Activated naive CD4-positive, alpha-beta T cell treated with Interleukin-2 at 50 U/mL for 16 hours (primary cell): ENCODE data around the gene FOCAD.

Source experiments
- DNase-seq: peaks from one replicate; pipeline ENCODE4 v3.0.0-alpha.2; 2020

FOCAD gene

DNA sequence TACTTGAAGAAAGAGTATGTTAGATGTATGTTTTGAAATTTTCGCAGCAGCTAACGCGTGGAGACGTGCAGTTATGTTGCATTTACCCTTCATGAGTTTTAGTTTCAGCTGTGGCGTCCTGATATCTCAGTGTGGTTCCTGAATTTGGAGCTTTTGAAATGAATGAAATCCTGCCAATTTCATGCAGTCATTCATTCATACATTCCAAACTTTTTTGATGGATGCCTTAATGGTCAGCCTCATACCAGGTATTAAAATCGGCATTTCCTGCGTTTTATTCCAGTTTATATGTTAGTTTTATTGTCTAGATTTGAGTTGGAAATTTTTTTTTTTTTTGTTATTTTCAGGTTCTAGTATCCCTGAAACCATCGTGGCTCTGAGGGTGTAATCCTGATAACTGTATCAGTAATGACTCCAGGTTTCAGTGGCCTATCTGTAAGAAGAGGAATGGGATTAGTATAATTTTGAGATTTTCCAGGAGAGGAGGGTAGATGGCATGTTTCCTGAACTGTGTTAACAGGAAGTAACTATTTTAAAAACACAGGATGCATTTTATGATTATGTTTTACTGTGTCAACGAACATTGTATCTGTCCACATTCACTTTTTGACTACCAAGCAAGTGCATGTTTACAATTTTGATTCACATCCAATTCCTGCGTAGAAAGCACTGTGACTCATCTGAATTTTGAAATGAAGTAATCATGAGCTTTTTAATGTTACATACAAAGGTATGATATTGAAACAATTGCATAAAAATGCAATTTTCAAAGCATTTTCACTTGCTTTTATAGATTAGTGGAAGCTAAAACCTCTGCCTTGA, 1.0 kb downstream of the FOCAD start:
- no peak for DNase-seq

DNA sequence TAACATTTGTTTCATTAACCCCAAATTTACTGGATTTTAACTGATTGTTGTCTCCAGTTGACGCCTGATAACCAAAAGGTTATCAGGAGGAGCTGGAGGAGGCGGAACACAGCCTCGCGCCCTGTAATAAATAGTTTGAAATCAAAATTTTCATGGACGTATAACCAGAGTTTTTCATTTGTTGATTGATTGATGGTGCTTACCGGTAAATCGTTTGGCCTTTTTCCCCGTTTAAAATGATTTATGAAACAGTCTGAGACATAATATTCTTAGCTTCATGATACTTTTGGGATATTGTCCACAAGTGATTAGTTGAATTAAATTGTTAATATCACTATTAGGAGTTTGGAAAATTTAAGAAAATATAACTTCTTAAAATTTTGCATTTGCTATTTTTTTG, 1.7 kb downstream of the FOCAD start:
- DNase-seq = no peak

DNA sequence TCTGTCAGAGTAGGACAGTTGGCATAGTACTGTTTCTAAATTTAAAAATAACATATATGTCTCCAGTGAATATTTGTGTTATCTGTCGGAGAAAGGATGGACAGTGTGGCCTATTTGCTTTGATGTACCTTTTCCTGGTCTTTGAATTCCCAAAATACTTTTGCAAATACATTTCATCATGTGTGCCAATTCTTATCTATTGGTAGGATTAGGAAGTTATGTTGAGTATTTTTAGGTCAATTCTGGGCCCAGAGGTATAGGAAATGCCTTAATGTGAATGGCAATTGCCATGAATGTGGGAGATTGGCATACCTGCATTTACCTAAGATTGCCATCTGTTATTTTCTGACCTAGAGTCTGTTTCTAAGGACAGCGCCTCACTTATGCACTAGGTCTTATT, 5.8 kb downstream of the FOCAD start:
- DNase-seq = no peak

DNA sequence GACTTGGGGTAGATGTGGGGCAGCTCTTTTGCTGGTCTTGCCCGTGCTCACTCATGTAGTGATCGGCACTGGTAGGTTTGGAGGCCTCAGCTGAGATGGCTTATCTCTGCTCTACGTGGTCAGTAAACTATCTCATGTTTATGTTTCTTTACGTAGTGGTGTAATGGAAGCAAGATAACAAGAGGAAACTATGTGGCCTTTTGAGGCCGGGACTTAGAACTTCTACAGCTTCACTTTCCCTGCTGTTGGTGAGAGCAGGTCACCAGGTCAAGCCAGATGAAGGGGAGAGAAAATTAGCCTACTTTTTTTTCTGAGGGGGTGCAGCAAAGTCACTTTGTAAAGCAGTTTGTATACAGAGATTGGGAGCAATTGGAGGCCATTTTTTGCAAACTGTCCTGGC, 8.5 kb downstream of the FOCAD start:
- DNase-seq = no peak

DNA sequence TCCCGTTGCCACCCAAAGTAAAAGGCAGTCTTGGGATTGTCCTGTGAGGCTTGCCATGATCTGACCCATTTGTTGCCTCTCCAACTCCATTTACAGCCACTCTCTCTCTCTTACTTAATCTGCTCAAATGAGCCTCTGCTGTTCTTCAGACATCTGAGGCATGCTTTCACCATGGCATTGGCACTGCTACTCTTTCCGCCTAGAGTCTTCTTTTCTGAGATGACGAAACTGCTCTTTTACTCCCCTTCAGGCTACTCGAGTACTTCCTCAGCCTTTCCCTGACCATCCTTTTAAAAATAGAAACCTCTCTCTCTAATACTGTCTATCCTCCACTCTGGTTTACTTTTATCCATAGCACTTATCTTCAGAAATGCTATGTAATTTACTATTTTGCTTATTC, 9.0 kb downstream of the FOCAD start:
- DNase-seq = no peak

DNA sequence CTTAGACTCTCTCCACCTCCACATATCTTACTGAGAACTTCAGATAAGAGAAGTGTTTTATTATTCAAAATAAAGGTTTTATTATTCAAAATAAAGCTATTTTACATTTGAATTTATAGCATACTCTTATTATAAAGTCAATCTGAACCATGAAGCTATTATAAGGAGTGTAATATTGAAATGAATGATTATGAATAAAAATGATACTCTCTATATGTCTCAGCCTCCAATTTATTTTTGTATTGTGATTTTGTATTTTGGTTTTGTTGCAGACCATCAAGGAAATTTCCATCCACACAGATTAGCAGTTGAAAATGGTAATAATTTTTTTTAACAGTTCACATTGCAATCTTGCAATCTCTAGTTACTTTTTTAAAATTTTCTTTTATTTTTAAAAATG, 10.2 kb downstream of the FOCAD start:
- no peak for DNase-seq

DNA sequence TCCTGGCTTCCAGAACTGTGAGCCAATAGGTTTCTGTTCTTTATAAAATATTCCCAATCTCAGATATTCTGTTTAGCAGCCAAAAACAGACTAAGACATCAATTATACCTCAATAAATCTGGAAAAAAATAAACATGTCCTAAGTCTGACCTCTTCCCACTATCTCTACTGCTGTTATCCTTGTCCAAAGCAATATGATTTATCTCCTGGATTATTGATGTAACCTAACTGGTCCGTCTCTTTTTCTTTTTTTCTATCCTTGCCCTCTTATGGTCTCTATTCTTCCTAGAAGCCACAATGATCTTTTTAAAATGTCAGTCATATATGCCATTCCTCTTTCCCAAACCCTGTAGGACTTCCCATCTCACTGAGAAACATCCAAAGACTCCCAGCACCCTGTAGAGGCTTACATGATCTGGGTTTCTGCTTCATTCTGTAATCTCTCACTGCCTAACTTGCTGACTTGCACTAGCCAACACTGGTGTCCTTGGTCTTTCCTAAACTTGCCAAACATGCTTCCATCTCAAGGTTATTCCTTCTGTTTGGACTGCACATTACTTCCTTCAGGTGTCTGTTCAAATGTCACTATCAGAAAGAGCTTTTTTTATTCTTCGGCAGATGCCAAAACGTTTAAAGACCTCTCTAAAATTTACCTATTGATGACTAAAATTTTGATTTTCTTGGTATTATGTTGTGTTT, 13.1 kb downstream of the FOCAD start:
- DNase-seq = no peak

DNA sequence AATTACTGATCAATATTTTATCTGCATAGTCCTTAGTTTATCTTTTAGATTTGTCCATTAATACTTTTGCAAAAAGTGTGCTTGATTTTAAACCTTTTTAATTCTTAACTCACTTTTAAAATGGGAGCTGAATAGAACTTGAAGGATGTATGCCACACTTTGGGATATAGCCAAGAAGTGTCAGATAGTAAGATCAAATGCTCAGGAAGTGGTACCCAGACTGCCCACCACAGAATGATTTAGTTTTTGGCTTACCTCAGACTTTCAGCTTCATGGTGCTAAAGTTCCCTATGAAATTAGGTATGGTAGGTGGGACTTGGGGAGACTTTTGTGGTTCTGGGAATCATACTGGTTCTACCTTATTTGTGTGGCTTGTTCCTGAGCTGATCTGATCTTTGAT, 14.7 kb downstream of the FOCAD start:
- DNase-seq = no peak

DNA sequence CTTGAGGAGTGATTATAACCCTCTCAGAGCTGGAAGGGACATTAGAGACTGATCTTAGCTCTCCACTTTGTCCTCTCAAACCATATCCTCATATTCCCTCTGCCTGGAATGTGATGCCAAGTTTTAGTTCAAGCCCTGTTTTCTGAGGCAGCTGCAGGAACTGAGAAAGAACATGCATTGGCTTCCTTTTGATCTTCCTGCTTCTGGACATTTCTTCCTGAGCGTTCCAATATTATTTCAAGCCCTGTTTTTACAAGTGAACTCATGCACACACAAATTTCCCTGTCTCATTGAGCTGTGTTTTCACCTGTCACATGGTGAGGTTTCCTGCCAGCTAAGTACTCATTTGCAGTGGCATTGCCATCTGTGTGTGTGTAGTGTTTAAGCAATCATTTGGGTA, 17.0 kb downstream of the FOCAD start:
- DNase-seq = no peak

DNA sequence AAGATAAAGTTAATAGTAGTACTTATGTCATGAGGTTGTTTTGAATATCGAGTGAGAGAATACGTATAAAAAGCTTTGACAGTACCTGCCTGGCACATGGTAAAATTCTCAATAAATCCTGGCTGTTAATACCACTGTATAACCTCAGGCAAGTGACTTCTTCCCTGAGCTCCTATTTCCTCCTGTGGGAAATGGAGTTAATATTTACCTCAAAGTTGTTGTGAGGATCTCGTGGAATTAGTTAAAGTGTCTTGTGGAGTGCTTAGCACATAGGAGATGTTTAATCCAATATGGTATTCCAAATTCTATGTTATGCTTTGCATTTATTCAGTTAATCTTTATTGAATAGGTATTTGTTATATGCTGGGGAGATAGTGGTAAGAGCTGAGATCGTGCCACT, 18.5 kb downstream of the FOCAD start:
- DNase-seq = no peak

DNA sequence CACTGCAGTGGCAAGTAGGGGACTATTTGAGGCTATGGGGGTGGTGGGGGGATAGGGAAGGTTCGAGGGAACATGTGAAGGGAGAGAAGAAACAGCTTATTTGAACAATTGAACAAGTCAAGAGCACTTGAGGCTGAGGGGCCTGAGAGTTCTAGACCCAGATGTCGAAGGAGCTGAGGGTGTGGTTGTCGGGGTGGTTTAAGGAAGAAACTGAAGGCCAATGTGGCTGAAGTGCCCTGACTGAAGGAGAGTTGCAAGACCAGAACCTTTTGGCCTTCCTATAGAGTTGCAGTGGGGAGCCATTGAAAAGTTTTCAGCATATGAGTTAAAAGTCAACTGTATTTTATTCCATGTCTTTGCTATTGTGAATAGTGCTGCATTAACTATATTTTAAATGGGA, 19.1 kb downstream of the FOCAD start:
- no peak for DNase-seq

DNA sequence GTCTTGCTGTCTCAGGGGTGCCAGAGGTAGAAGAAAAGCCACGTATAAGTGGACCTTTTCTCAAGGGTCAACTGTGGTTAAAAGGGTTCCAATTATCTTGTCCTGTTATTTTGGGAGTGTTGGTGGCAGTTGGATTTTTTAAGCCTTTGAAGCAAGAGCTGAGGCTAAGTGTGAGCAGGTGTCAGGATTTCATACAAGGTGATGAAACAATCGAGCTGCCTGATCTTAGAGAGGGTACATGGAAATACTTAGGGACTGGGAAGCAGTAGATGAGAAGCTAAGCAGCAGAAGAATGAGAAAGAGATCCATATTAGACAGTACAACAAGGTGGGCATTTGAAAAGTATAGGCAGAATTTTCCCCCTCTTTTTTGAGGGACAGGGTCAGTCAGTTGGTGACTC, 23.6 kb downstream of the FOCAD start:
- no peak for DNase-seq

DNA sequence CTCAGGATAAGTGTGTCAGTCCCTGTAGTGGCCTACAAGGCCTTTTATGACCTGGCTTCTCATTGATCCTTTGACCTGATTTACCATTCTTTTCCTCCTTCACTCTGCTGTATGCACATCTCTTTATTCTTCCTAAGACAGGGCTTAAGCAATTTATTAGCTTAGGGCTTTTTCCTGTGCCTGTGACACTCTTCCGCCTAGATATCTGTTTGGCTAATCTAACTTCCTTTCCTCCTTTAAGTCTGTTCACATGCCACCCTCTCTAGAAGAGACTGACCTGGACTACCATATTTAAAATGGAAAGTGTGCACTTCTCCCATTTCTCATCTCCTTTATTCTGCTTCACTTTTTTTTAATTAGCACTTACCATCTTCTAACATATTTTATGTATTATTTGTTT, 29.1 kb downstream of the FOCAD start:
- no peak for DNase-seq

DNA sequence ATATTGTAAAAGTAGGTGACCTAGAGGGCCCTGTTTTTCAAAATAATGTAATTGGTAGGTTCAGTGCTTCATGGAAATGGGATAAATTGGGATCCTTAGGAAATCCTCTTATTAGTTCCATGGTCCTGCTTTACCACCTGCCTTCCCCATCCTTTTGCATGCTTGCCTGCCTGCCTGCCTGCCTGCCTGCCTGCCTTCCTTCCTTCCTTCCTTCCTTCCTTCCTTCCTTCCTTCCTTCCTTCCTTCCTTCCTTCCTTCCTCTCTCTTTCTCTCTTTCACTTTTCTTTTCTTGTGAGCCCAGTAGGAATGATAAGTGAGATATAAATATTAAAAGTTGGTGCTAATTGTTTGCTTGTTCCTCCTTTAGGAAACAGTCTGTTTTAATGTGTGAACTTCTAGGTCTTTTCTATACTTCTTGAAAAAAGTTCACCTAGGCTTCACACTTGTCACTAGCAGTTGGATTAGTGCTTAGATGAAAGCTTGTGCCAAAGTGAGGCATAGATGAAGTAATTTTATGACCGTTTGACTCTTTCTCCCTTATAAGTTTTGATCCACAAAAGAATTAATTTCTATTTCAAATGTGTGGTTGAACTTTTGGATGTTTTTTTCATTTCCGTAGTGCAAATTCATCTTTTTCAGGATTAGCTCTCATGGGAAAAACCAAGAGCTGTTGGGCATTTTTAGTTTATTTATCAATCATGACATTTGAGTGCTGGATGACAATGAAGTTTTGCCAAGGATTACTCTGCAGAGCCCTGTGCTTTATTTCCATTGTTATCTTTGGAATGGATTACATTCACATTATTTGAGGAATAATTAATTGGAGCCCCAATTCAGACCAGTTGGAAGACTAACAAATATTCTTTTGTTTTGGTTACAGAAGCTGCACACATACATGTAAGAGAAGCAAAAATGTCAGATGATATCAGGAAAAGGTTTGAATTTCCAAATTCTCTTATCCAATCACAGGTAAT, 30.7 kb downstream of the FOCAD start:
- no peak for DNase-seq

DNA sequence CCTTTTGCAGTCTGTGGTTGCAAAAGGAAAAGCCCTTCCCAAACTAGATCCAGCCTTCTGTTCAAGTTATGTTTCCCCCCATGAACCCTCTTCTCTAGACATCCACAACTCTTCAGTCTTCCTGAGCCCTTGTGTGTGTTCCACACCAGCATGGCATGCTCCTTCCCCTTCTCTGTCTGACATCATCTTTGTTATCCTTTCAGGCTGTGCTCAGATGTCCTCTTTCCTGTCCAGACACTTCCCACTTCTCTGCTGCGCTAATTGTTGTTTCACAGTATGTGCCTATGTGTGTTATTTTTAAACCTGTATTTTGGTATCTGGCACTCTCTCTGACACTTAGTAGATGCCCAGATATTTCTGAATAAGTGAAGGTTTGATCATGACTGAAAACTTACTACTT, 38.2 kb downstream of the FOCAD start:
- DNase-seq = no peak

DNA sequence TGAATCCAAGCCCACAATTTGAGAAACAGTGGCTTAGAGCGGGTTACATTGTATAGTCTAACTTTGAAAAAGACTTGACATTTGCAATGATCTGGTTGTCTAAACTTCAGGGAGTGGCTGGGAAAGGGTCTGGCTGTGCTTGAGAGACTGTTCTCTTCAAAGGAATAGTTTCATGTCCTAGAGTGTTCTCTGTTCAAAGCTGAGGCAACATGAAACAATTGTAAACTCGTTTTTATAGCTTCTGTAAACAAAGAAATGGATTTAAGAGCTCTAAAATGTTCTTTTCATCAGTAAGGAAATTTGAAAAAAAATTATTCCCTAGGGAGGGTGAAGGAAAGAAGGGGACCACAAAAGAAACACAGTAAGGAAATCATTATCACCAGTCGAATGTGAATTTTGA, 41.6 kb downstream of the FOCAD start:
- no peak for DNase-seq

DNA sequence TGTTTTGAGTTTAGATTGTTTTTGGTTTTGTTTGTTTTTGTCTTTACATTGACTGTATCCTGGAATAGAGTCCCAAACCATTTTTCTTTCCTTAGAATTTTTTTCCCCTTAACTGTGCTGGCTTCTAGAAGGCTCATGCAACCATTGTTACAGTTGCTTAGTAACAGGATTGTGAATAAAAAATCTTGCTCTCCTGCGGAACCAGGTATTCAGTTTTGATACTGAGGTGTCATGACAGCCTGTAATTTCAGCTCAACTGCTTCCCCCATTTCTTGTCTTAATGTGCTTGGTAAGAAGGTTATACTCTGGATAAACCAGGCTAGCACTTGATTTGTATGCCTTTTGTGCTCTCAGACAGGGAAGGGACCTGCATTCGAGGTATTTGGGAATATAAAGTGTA, 42.1 kb downstream of the FOCAD start:
- no peak for DNase-seq

DNA sequence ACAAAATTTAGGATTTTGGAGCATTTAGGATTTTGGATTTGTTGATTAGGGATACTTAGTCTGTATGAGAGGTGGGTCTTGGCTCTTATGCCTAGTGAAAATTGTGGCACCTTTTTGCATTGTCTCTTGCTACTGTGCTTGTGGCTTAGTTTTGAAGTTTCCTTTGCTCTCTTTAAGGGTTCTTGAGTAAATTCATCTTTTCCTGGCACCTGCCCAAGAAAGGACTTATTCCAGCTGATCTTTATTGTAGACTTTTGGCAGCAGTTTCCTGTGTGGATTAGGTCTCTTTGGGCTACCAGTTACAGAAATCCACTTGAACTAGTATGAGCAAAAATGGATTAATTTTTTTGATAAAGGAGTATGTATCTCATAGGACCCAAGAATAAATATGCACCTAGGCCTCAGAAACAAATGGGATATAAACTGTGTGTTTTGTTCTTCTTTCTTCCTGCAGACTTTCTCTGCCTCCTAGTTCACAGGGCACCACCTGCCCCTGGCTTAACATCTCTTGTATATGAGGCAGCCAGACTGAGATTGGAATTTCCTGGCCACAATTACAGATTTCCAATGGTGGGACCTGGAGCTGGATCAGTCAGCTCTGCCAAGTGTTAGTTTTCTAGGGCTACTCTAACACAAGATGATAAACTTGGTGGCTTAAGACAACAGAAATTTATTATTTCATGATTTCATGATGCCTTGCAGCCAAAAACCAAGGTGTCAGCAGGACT, 44.6 kb downstream of the FOCAD start:
- DNase-seq = no peak

DNA sequence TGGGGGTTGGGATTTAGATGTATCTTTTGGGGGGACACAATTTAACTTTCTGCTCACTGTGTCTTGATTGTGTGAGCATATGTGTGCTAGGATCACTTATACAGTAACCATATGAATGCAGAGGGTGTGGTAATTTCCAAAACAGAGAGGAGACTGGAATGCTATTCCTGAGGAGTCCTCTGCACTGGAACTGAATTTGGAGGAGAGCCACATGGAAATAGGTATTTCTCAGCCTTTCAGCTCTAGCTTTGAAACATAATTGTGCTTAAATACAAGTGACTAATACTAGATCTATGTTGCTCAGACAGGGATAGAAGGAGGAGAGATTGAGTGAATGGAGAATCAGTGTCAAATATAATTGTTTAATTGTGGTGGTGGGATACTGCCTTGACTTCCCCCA, 45.5 kb downstream of the FOCAD start:
- no peak for DNase-seq

DNA sequence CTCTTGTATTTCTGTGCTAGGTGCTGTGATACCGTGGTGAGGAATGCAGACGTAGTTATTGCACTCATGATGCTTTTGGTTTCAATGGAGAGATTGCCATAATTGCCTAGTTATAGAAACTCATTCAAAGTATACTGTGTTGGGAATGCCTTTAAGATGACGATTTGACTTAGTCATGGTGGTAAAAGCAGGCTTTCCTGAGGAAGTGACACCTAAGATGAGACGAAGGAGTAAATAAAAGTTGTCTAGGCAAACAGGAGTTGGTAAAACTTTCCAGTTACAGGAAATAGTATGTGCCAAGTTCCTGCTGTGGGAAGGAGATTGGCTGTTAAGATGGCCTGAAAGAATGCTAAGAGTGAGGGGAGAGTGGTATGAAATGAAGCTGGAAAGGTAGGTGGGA, 48.1 kb downstream of the FOCAD start:
- no peak for DNase-seq

DNA sequence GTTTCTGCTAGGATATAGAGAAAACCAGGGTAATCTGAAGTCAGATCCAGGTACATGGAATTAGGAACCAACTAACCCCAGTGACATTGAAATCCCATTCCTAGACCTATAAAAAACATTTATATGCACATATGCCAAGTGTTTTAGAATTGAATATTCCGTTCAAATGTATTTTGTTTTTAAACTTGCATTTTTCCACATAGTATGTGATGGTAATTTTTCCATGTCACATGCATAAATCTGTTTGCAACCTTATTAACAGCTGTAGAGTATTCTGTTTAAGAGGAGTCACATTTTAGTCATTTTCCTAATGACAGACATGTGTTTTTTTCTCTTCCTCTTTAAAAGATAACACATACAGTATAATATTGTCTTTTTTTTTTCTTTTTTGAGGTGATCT, 50.2 kb downstream of the FOCAD start:
- no peak for DNase-seq

DNA sequence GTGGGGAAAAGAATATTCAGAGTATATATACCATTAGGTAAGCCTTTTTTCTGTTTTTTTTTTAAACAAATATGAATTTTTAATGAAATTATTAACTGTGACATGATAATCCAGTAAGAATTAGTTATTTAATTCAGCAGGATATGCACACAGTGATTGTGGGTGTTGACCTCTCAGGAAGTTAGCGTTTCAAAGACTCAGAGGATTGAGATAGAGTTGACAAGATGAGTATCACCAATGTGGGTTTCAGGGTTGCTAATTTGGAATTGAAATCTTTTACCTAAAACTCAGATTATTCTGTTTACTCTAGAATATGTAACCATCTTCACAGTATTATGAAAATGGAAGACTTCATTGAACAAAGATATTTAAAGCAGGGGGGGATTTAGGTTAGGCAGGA, 56.2 kb downstream of the FOCAD start:
- DNase-seq = no peak
